Right ventricle myocardium superior (tissue), 1 donor: ENCODE measurements around the gene CDKN2AIPNL. TPM values are rescaled to one million over a fixed set of nuclear protein-coding genes. Genes with fewer than 3 reads are reported as not detected.

ENCODE experiments used
- ATAC-seq: fragments of 200-7000 bp; cut with Tn5 transposase; one replicate; pipeline ENCODE4 v1.9.1; 2020; ENCODE audit warnings: mild to moderate bottlenecking; ENCODE audit not compliant: poor library complexity
- DNase-seq: peaks from one replicate; pipeline ENCODE4 v3.0.0-alpha.2; 2020
- intact Hi-C: fragments of 100-400 bp; cut with DNase I; formaldehyde crosslinking; loops from one replicate; pipeline ENCODE4 v1.11.2; 2022
- total RNA-seq: library from RNA; stranded (reverse); fragmentation: NEBNext Ultra II Directional; extraction: Animal tissue kit (Norgen Biotek cat#: 25700); gene quantifications from one replicate; pipeline ENCODE4 v1.2.1, GENCODE V29; 2021
- donor health status: DM: no; HTN: yes; CAD: no; lungs with severe emphysema.

Gene CDKN2AIPNL
- total RNA-seq, 1 donor from 2014 or later, result 43.1 TPM

DNA sequence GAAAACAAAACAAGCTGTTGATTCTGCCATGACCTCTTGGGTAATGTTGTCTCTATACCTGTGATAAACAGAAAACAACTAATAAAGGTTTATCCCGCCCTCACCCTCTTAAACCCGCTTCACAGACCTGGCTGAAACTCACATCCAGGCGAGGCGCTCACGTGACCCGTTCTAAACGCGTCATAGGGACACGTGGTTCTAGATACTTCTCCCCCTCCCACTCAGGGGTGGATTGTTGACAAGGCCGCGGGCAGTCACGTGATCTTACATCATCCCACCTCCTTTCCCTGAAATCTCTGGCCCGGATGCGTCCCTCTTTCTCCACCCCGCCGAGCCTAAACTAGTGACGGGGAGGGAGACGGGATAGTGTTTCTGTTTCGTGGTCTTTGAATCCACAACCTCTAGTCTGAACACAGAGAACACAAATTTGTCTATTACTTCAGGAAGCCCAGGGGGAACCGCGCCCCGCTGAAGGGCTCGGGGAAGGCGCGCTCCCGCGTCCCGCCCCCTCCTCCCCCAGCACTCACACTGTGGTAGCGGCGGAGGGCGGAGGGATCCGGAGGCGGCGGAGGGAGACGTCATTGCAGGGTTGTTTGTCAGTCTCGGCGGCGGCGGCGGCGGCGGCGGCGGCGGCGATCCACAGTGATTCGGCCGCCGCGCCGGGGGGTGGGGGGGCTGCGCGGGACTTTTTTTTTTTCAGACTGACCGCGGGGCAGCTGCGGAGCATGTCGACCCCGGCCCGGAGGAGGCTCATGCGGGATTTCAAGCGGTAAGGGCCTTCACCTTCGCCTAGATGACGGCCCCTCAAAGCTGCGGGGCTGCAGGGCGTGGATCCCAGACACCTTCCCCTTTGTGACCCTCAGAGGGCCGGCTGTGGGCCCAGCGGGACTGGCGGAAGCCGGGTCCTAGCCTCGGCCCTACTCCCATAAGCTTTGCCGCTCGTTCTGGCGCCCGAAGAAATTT is 40.5 kb downstream of the CDKN2AIPNL start, which contains the start of gene UBE2B:
TSS of gene UBE2B (plus strand) at position 699 of the 963 bp plus-strand sequence. CDS start at position 726, 27 bp downstream.
- intact Hi-C loops, result loop anchor here (5.0 to 10.0 kb wide), 2 partner anchors 156 to 214 kb away; partner anchors contain the start of gene JADE2
- peak; percentile 95 for ATAC-seq

GRCh38 chr5:134370311-134370870 is 41.3 kb downstream of the CDKN2AIPNL start:
- ATAC-seq (no peak), DNase-seq (no peak)
- intact Hi-C loops, result loop anchor here (5.0 to 10.0 kb wide), 2 partner anchors 157 to 214 kb away; partner anchors contain the start of gene JADE2

More for the DNA sequence above, 40.5 kb downstream of the CDKN2AIPNL start, which contains the start of gene UBE2B:
- peak; percentile 99 for DNase-seq

GRCh38 chr5:134365604-134366003 is 46.1 kb downstream of the CDKN2AIPNL start:
- intact Hi-C loops, result no loop called here
- ATAC-seq (no peak), DNase-seq (no peak)

DNA sequence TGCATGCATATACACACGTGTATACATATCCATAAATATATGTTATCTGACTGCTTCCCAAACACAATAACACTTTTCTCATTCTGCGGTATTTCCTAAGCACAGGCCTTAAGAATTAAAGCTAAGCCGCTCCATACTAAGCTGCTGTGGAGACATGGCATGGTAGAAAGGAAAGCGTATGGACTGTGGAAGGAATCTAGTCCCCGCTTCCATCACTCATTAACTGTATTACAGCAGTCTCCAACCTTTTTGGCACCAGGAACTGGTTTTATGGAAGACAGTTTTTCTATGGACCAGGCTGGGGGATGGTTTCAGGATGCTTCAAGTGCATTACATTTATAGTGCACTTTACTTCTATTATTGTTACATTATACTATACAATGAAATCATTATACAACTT is 56.0 kb downstream of the CDKN2AIPNL start:
- intact Hi-C loops, result no loop called here
- ATAC-seq (no peak), DNase-seq (no peak)

Other genes with a start within 250 kb of the CDKN2AIPNL start
- gene SKP1, start 234.9 kb downstream of the CDKN2AIPNL start, total RNA-seq, result 424 TPM
- 135 TPM for gene PPP2CA, start 185.8 kb downstream of the CDKN2AIPNL start, total RNA-seq
- 5.2 TPM for gene CDKL3, start 44.7 kb downstream of the CDKN2AIPNL start, total RNA-seq
- gene UBE2B, start 40.3 kb downstream of the CDKN2AIPNL start, total RNA-seq, result 236 TPM
- gene JADE2, start 113.8 kb upstream of the CDKN2AIPNL start, total RNA-seq, result 25.9 TPM
- gene SAR1B, start 220.9 kb upstream of the CDKN2AIPNL start, total RNA-seq, result 88.6 TPM
- gene SEC24A, start 236.9 kb upstream of the CDKN2AIPNL start, total RNA-seq, result 5.6 TPM